HCT116 (cell line): ENCODE results near the gene ZDHHC19. TPM values are rescaled to one million over a fixed set of nuclear protein-coding genes. Genes with fewer than 3 reads are reported as not detected.

ENCODE experiments used
- ATAC-seq: fragments of 200-7000 bp; cut with Tn5 transposase; 2 replicates; pipeline ENCODE4 v1.9.1; 2020; ENCODE audit warnings: mild to moderate bottlenecking, moderate library complexity
- BruUV-seq: library from RNA; stranded (reverse); fragments of 400-500 nt; replicated peaks from 2 replicates; lab custom pipeline; 2021; lab: Mats Ljungman, UMichigan
- CTCF ChIA-PET: fragments of 300-600 bp; sonication (Branson Sonifier 250); formaldehyde crosslinking; loops from one replicate; lab custom pipeline; 2021; ENCODE audit warnings: antibody characterized with exemption; lab: Charles Lee
- POLR2A ChIA-PET: fragments of 300-600, 350-600 bp; sonication (Branson Sonifier 250); formaldehyde crosslinking; loops from one replicate; lab custom pipeline; 2021; ENCODE audit warnings: antibody characterized with exemption; lab: Charles Lee
- RAD21 ChIA-PET, 2 experiments: fragments of 300-600 bp; sonication (Branson Sonifier 250); formaldehyde crosslinking; loops; one replicate each; lab custom pipeline; 2023; ENCODE audit warnings: low total read pairs in 2 of 2; ENCODE audit not compliant: uncharacterized antibody in 2 of 2, unreplicated experiment in 2 of 2, low non-redundant PET in 1 of 2; lab: Charles Lee
- DNase-seq: peaks from one replicate; pipeline ENCODE4 v3.0.0-alpha.2; 2010; ENCODE audit warnings: low read depth, low spot score
- H2AFZ ChIP-seq: fragments of 200-600 bp; shearing (Covaris generic), sonication (generic); 2 replicates; pipeline ENCODE4 v1.6.1; 2017; ENCODE audit warnings: low read depth, mixed run types, mixed read lengths, antibody characterized with exemption, low read length; ENCODE audit not compliant: poor library complexity, severe bottlenecking
- H3K27ac ChIP-seq: 2 replicates; pipeline ENCODE4 v1.5.1; 2012; ENCODE audit warnings: low read depth, low read length
- H3K27me3 ChIP-seq: fragments of 200-600 bp; sonication (generic); 2 replicates; pipeline ENCODE4 v1.6.1; 2016; ENCODE audit warnings: mixed run types, low read length, mixed read lengths; ENCODE audit not compliant: insufficient read depth
- H3K36me3 ChIP-seq, 2 experiments: fragments of 200-500 bp in 1 of 2; fragments of 200-600 bp in 1 of 2; sonication (Bioruptor generic) in 1 of 2; sonication (generic) in 1 of 2; 2 replicates each; pipeline versions ENCODE4 v1.5.1 to v1.6.1; 2014 to 2016; ENCODE audit warnings: low read length in 2 of 2, inconsistent platforms in 1 of 2, mixed read lengths in 1 of 2, mixed run types in 1 of 2; ENCODE audit not compliant: insufficient read depth in 2 of 2, control insufficient read depth in 1 of 2
- H3K4me1 ChIP-seq, 2 experiments: fragments of 200-600 bp in 1 of 2; sonication (generic) in 1 of 2; 2 replicates each; pipeline versions ENCODE4 v1.5.1 to v1.6.1; 2012 to 2017; ENCODE audit warnings: low read length in 2 of 2, inconsistent platforms in 1 of 2, mild to moderate bottlenecking in 1 of 2, mixed read lengths in 1 of 2, mixed run types in 1 of 2, moderate library complexity in 1 of 2; ENCODE audit not compliant: insufficient read depth in 2 of 2, control insufficient read depth in 1 of 2
- H3K4me2 ChIP-seq: fragments of 200-600 bp; sonication (generic); 2 replicates; pipeline ENCODE4 v1.6.1; 2017; ENCODE audit warnings: mixed run types, low read length, mixed read lengths
- H3K4me3 ChIP-seq, 2 experiments: fragments of 200-600 bp in 1 of 2; sonication (generic) in 1 of 2; replicated peaks in 1 of 2; 2 replicates each; pipeline ENCODE4 v1.5.1; 2011 to 2016; ENCODE audit warnings: low read length in 2 of 2, control low read depth in 1 of 2, low read depth in 1 of 2, mild to moderate bottlenecking in 1 of 2, mixed read lengths in 1 of 2, mixed run types in 1 of 2
- H3K79me2 ChIP-seq: fragments of 200-600 bp; sonication (generic); 2 replicates; pipeline ENCODE4 v1.6.1; 2017; ENCODE audit warnings: mild to moderate bottlenecking, mixed run types, low read length, moderate library complexity, mixed read lengths; ENCODE audit not compliant: insufficient read depth
- H3K9ac ChIP-seq: fragments of 200-600 bp; sonication (generic); 2 replicates; pipeline ENCODE4 v1.6.1; 2016; ENCODE audit warnings: low read length, mixed read lengths
- H3K9me2 ChIP-seq: fragments of 200-600 bp; sonication (generic), shearing (Covaris generic); 2 replicates; pipeline ENCODE4 v1.6.1; 2017; ENCODE audit warnings: mixed run types, mild to moderate bottlenecking, moderate library complexity; ENCODE audit not compliant: insufficient read depth
- H3K9me3 ChIP-seq, 2 experiments: fragments of 200-500 bp in 1 of 2; fragments of 200-600 bp in 1 of 2; sonication (Bioruptor generic) in 1 of 2; sonication (generic) in 1 of 2; 2 replicates each; pipeline ENCODE4 v1.6.1; 2014 to 2017; ENCODE audit warnings: low read length in 2 of 2, mixed read lengths in 2 of 2, inconsistent platforms in 1 of 2, low read depth in 1 of 2, mild to moderate bottlenecking in 1 of 2, mixed run types in 1 of 2, moderate library complexity in 1 of 2; ENCODE audit not compliant: control insufficient read depth in 1 of 2, insufficient read depth in 1 of 2
- H4K20me1 ChIP-seq: fragments of 200-600 bp; sonication (generic), shearing (Covaris generic); 2 replicates; pipeline ENCODE4 v1.6.1; 2017; ENCODE audit warnings: mixed run types, mild to moderate bottlenecking, moderate library complexity; ENCODE audit not compliant: insufficient read depth
- CEBPB ChIP-seq: IDR thresholded peaks from 2 replicates; pipeline ENCODE4 v1.6.1; 2012; ENCODE audit warnings: low read depth
- EGR1 ChIP-seq: IDR thresholded peaks from 2 replicates; pipeline ENCODE4 v1.6.1; 2012; ENCODE audit warnings: low read depth
- ELF1 ChIP-seq: IDR thresholded peaks from 2 replicates; pipeline ENCODE4 v1.6.1; 2012; ENCODE audit warnings: low read depth, borderline replicate concordance
- EZH2phosphoT487 ChIP-seq: fragments of 200-600 bp; IDR thresholded peaks from 2 replicates; pipeline ENCODE4 v1.6.1; 2018; ENCODE audit warnings: antibody characterized with exemption, borderline replicate concordance
- POLR2AphosphoS5 ChIP-seq: IDR thresholded peaks from 2 replicates; pipeline ENCODE4 v1.6.1; 2011; ENCODE audit warnings: mild to moderate bottlenecking, low read depth, low read length, moderate library complexity
- RAD21 ChIP-seq: IDR thresholded peaks from 2 replicates; pipeline ENCODE4 v1.6.1; 2012; ENCODE audit warnings: low read depth, mild to moderate bottlenecking
- SRF ChIP-seq: IDR thresholded peaks from 2 replicates; pipeline ENCODE4 v1.6.1; 2012; ENCODE audit warnings: low read depth
- intact Hi-C: fragments of 100-400 bp; cut with micrococcal nuclease; formaldehyde crosslinking; loops from 2 replicates; pipeline ENCODE4 v1.10.0; 2022
- total RNA-seq: library from RNA; stranded (reverse); gene quantifications from one replicate; pipeline ENCODE4 v1.2.1, GENCODE V29; 2021; ENCODE audit not compliant: unreplicated experiment
- TF ChIP-seq, protein P1 (sequence below): IDR thresholded peaks from 2 replicates; pipeline ENCODE4 v1.6.1; 2011; ENCODE audit warnings: mild to moderate bottlenecking, low read length, moderate library complexity; ENCODE audit not compliant: insufficient replicate concordance; ENCODE audit errors: extremely low read depth

ZDHHC19 gene
- total RNA-seq, 1 experiment from 2014 or later, result not detected

DNA sequence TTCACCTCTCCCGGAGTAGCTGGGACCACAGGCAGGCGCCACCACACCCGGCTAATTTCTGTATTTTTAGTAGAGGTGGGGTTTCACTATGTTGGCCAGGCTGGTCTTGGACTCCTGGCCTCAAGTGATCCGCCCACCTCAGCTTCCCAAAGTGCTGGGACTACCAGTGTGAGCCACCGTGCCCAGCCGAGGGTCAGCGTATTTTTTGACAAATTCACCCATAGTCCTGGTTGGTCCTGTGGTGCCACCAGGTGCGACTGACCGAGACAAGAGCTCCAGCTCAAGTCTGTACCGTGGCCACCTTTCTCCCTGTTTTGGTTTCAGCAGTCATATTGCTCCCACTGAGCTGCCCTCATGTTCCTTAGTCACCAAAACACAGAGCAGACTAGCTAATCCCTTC, 13.9 kb upstream of the ZDHHC19 start:
- TF ChIP-seq EZH2phosphoT487 (no peak), RAD21 (no peak), EGR1 (no peak), POLR2AphosphoS5 (no peak), ELF1 (no peak), CEBPB (no peak), SRF (no peak)
- TF ChIP-seq, protein P1, sequence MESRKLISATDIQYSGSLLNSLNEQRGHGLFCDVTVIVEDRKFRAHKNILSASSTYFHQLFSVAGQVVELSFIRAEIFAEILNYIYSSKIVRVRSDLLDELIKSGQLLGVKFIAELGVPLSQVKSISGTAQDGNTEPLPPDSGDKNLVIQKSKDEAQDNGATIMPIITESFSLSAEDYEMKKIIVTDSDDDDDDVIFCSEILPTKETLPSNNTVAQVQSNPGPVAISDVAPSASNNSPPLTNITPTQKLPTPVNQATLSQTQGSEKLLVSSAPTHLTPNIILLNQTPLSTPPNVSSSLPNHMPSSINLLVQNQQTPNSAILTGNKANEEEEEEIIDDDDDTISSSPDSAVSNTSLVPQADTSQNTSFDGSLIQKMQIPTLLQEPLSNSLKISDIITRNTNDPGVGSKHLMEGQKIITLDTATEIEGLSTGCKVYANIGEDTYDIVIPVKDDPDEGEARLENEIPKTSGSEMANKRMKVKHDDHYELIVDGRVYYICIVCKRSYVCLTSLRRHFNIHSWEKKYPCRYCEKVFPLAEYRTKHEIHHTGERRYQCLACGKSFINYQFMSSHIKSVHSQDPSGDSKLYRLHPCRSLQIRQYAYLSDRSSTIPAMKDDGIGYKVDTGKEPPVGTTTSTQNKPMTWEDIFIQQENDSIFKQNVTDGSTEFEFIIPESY, result no peak
- Histone ChIP-seq H3K9me3 (no peaks in the 10 kb centered on the region), H2AFZ (no peak overlapping the region), H4K20me1 (no peaks in the 10 kb centered on the region), H3K79me2 (no peaks in the 10 kb centered on the region), H3K27ac (no peak overlapping the region), H3K36me3 (no peaks in the 10 kb centered on the region), H3K9ac (no peak overlapping the region), H3K4me3 (no peak overlapping the region), H3K4me2 (no peak overlapping the region), H3K27me3 (no peaks in the 10 kb centered on the region), H3K4me1 (no peaks in the 10 kb centered on the region), H3K9me2 (no peaks in the 10 kb centered on the region)
- no TSS peak for BruUV-seq
- ChIA-PET RAD21 (no interaction called here), CTCF (no interaction called here), POLR2A (no interaction called here)
- DNase-seq (no peak), ATAC-seq (no peak)
- intact Hi-C loops, result no loop called here
